D721Med (cell line): ENCODE data around the gene RBFOX1.

Experiments used
- DNase-seq: peaks from one replicate; pipeline ENCODE4 v3.0.0; 2011; ENCODE audit warnings: low spot score; ENCODE audit not compliant: insufficient read length
- FAIRE-seq: peaks from 2 replicates; lab custom pipeline; 2011; peaks lifted over from hg19 to GRCh38; lab: Jason Lieb, UNC
- TF ChIP-seq, protein P1 (sequence below): IDR thresholded peaks from 2 replicates; pipeline ENCODE4 v1.5.1; 2012; ENCODE audit warnings: mild to moderate bottlenecking, control low read depth; ENCODE audit not compliant: insufficient read depth; ENCODE audit errors: missing control alignments

RBFOX1 gene

DNA sequence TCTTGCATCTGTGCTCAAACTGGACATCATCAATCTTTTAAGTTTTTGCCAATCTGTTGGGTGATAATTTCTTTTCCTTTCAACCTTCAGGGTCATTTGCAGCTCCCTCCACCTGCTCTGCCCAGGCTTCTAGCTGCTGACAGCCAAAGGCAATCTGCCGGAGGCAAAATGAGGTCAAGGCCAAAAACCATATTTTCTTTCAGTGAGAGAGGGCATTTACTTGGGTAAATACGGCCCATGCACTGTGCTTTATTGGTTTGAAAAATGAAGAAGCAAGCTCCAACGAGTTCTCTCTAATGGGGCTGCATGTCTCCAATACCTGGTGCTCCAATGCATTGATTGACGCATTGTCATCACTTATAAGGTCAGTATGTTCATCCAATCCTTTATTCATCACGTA lies 23.1 kb downstream of the RBFOX1 start:
- FAIRE-seq = no peak
- TF ChIP-seq, protein P1, sequence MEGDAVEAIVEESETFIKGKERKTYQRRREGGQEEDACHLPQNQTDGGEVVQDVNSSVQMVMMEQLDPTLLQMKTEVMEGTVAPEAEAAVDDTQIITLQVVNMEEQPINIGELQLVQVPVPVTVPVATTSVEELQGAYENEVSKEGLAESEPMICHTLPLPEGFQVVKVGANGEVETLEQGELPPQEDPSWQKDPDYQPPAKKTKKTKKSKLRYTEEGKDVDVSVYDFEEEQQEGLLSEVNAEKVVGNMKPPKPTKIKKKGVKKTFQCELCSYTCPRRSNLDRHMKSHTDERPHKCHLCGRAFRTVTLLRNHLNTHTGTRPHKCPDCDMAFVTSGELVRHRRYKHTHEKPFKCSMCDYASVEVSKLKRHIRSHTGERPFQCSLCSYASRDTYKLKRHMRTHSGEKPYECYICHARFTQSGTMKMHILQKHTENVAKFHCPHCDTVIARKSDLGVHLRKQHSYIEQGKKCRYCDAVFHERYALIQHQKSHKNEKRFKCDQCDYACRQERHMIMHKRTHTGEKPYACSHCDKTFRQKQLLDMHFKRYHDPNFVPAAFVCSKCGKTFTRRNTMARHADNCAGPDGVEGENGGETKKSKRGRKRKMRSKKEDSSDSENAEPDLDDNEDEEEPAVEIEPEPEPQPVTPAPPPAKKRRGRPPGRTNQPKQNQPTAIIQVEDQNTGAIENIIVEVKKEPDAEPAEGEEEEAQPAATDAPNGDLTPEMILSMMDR = no peak
- DNase-seq = no peak

DNA sequence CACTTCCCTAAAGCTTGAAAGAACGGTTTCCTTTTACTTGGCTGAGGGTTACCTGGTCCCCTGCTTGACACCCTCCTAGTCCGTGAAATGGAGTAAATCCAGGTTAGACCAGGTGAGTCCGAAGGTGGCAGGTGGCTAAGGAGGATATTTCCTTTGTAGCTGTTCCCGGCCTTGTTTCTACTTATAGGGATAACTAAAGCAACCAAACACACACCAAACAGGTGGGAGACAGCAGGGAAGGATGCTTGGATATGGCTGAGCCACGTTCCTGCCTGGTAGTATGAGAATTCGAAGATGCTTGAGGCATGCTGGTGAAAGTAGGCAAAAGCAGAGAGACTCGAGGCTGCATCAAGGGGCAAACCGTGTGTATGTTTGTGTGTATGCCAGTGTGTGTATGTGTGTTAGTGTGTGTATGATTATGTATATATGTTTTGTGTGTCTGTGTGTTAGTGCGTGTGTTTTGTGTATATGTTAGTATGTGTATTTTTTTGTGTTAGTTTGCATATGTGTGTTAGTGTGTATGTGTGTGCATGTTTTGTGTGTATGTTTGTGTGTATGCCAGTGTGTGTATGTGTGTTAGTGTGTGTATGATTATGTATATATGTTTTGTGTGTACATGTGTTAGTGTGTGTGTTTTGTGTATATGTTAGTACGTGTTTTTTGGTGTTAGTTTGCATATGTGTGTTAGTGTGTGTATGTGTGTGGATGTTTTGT lies 28.9 kb downstream of the RBFOX1 start:
- FAIRE-seq (peak; percentile 87), DNase-seq (no peak)
- TF ChIP-seq, protein P1 = no peak

DNA sequence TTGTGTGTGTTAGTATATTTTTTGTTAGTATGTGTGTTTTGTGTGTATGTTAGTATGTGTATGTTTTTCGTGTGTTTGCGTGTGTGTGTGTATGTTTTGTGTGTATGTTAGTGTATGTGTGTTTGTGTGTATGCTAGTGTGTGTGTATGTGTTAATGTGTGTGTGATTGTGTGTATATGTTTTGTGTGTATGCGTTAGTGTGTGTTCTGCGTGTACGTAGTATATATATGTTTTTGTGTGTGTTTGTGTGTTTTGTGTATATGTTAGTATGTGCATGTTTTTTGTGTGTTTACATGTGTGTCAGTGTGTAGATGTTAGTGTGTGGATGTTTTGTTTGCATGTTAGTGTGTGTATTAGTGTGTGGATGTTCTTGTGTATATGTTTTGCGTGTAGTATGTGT lies 29.6 kb downstream of the RBFOX1 start:
- TF ChIP-seq, protein P1 = no peak
- FAIRE-seq (no peak), DNase-seq (no peak)

DNA sequence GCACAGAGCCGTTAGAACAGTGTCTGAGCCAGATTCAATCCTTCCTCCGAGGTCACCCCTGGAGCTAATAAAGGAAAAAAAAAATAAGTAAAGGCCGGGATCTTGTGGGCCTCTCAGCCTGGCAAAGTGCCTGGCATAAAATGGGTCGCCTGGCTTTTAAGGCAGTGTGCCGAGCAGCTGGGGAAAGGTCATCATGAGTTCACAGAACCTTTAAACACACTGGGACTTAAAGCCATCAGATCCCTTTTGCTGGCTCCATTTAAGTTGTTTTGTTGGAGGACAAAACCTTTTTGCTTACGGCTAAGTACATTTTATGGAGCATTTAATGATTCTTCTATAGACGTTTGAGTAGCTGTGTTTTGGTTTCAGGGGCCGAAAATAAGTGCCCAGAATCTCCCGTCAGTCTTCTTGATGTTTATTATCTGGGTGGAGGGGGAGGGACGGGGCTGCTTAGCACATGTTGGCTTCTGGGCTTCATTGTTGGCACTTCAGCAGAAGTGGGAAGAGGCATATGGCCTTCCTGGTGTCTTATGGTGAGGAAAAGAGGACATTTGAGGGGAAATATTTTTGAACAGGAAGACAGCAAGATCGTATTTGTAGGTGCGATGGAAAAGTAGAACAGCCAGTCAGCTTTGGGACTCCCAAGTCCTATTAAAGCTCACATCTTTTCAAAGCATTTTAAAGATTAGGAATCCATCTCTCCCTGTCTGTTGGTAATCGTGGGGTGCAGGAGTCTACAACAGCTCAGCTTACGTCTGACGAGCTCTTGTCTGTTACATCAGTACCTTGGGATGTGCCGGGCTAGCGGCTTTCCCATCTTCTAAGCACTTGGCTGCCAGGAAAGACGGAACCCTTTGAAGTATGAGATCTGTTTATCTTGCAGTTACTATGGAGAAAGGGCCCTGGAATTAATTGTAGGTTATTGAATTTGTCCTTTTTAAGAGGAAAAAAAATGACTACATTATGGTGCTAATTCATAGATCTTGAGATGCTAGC lies 31.1 kb downstream of the RBFOX1 start:
- no peak for FAIRE-seq
- DNase-seq = no peak
- TF ChIP-seq, protein P1 = no peak

DNA sequence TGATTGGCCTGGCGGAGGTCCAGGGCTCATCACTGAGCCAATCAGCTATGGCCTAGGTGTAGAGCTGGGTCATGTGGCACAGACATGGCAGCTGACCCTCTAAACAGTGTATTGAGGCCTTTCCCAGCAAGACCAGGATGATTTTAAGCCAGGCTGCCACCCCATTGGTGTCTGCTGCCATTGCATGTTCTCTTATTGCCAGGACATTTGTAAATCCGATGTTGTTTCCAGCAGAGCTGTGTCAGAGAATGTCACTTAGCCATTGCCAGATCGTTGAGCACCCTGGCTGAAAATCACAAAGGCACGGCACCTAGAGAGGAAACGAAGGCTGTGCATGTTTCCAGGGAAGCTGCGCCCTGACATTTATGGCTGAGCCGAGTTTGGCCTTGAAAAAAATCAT lies 33.4 kb downstream of the RBFOX1 start:
- FAIRE-seq = no peak
- DNase-seq = no peak
- TF ChIP-seq, protein P1 = no peak

DNA sequence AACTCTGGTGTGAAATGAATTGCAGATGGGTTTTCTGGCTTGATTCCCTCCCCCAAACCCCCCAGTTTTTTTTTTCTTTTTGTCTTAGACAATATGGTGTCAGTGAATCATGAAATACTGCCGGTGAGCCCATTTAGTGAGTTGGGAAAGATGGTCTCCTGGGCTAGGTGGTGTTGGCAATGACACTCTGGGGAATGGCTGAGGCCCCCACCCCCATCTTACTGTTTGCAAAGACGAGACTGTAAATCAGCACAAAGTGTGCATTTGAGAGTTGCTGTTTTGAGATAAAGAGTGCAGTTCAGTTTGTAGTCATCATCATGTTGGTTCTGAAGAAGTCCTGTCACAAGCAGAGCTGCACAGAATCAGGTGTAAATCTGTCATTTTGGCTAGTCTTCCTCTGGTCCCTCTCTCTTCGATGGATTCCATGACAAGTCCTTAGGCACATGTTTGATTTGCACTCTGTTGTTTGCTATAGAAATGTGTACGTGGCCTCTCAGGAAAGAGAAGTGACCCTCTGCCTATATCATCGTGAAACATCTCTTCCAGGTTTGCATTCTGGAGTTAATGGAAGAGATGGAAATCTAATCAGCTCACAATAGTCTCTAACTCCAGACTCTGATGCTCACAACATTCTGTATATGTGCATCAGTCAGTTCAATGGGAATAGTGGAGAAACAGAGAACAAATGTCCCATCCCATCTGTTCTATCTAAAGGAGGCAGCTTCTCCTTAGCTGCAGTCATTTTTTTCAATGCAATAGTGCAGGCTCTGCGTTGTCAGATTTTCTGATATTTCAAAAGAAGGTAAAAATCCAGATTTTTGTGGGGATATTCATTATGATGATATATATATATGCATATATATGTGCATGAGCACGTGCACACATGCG lies 34.6 kb downstream of the RBFOX1 start:
- TF ChIP-seq, protein P1 = no peak
- FAIRE-seq (no peak), DNase-seq (no peak)
